GM12878 (cell line): Measurements from ENCODE around the gene GTPBP3. TPM values are rescaled to one million over a fixed set of nuclear protein-coding genes. Genes with fewer than 3 reads are reported as not detected.

Experiments
- ATF7 ChIP-seq: fragments of 450-650 bp; IDR thresholded peaks from 2 replicates; pipeline ENCODE4 v1.6.1; 2016; ENCODE audit warnings: low read depth, mild to moderate bottlenecking
- BRCA1 ChIP-seq: IDR thresholded peaks from 2 replicates; pipeline ENCODE4 v1.6.1; 2011; ENCODE audit warnings: low read depth, low read length, improper control_type of control experiment
- CBX5 ChIP-seq: sonication (generic); IDR thresholded peaks from 2 replicates; pipeline ENCODE4 v1.6.1; 2016; ENCODE audit warnings: low read depth, moderate library complexity, mild to moderate bottlenecking, inconsistent platforms
- CHD1 ChIP-seq: IDR thresholded peaks from 2 replicates; pipeline ENCODE4 v1.6.1; 2012; ENCODE audit warnings: low read depth, low read length, improper control_type of control experiment
- CHD2 ChIP-seq: IDR thresholded peaks from 2 replicates; pipeline ENCODE4 v1.6.1; 2011; ENCODE audit warnings: low read depth, low read length, improper control_type of control experiment, borderline replicate concordance
- ESRRA ChIP-seq: IDR thresholded peaks from 2 replicates; pipeline ENCODE4 v1.6.1; 2012; ENCODE audit warnings: mild to moderate bottlenecking, low read length, improper control_type of control experiment
- GABPA ChIP-seq: IDR thresholded peaks from 2 replicates; pipeline ENCODE4 v1.6.1; 2014; ENCODE audit warnings: antibody characterized with exemption, low read depth, mild to moderate bottlenecking, inconsistent platforms
- HDAC2 ChIP-seq: fragments of 200-600 bp; sonication (generic); IDR thresholded peaks from 2 replicates; pipeline ENCODE4 v1.6.1; 2017
- KDM1A ChIP-seq: fragments of 200-600 bp; sonication (generic); IDR thresholded peaks from 2 replicates; pipeline ENCODE4 v1.6.1; 2016; ENCODE audit warnings: borderline replicate concordance
- MEF2B ChIP-seq: fragments of 450-650 bp; IDR thresholded peaks from 2 replicates; pipeline ENCODE4 v1.6.1; 2018; ENCODE audit warnings: mild to moderate bottlenecking, moderate library complexity; ENCODE audit not compliant: partially characterized antibody, poor library complexity, severe bottlenecking
- MTA2 ChIP-seq: fragments of 450-650 bp; IDR thresholded peaks from 2 replicates; pipeline ENCODE4 v1.6.1; 2016; ENCODE audit warnings: low read depth, mild to moderate bottlenecking, moderate library complexity
- NRF1 ChIP-seq: conservative IDR thresholded peaks from 2 replicates; pipeline ENCODE4 v1.6.1; 2011; ENCODE audit warnings: mild to moderate bottlenecking, low read depth, low read length, improper control_type of control experiment
- SMARCA5 ChIP-seq: fragments of 450-650 bp; IDR thresholded peaks from 2 replicates; pipeline ENCODE4 v1.6.1; 2017; ENCODE audit warnings: mild to moderate bottlenecking
- STAT1 ChIP-seq: fragments of 450-650 bp; conservative IDR thresholded peaks from 2 replicates; pipeline ENCODE4 v1.6.1; 2014; ENCODE audit warnings: antibody characterized with exemption, mild to moderate bottlenecking
- TARDBP ChIP-seq: IDR thresholded peaks from 2 replicates; pipeline ENCODE4 v1.6.1; 2016; ENCODE audit warnings: borderline replicate concordance
- TCF12 ChIP-seq: IDR thresholded peaks from 2 replicates; pipeline ENCODE4 v1.6.1; 2011; ENCODE audit warnings: low read depth, mild to moderate bottlenecking, low read length
- TCF3 ChIP-seq: IDR thresholded peaks from 2 replicates; pipeline ENCODE4 v1.6.1; 2012; ENCODE audit warnings: low read depth, mild to moderate bottlenecking, low read length, borderline replicate concordance; ENCODE audit not compliant: insufficient read depth
- WRNIP1 ChIP-seq: IDR thresholded peaks from 2 replicates; pipeline ENCODE4 v1.6.1; 2011; ENCODE audit warnings: low read depth, low read length, improper control_type of control experiment, borderline replicate concordance
- YY1 ChIP-seq: IDR thresholded peaks from 2 replicates; pipeline ENCODE4 v1.6.1; 2011; ENCODE audit warnings: low read depth, mild to moderate bottlenecking, low read length
- polyA plus RNA-seq, 11 experiments: library from polyadenylated mRNA; depleted of rRNA in 4 of 11; unstranded in 6 of 11; stranded (reverse) in 5 of 11; fragments of >200 nt; fragmentation: Nextera tagmentation in 4 of 11; fragmentation: Illumina TruSeq in 1 of 11; extraction: Ambion mirVana in 4 of 11; extraction: Trizol in 1 of 11; gene quantifications; 1 replicate in 1 of 11; 2 replicates in 10 of 11; pipeline versions ENCODE4 v1.2.1 to v1.2.3, GENCODE V29; 2011 to 2016; ENCODE audit warnings: inconsistent platforms in 2 of 11, missing spikeins in 2 of 11, low read depth in 1 of 11
- total RNA-seq, 4 experiments: library from RNA; depleted of rRNA in 3 of 4; stranded (reverse); fragments of >200 nt in 3 of 4; fragmentation: Illumina TruSeq in 1 of 4; extraction: Trizol in 1 of 4; gene quantifications; 2 replicates each; pipeline versions ENCODE4 v1.2.1 to v1.2.3, GENCODE V29; 2013 to 2021
- TF ChIP-seq, protein P1 (sequence below): IDR thresholded peaks from 2 replicates; pipeline ENCODE4 v1.6.1; 2011; ENCODE audit warnings: borderline replicate concordance, low read depth, mild to moderate bottlenecking, moderate library complexity, low read length; ENCODE audit not compliant: insufficient read depth, poor library complexity, severe bottlenecking
- TF ChIP-seq, protein P2 (sequence below): fragments of 450-650 bp; IDR thresholded peaks from 2 replicates; pipeline ENCODE4 v1.6.1; 2017; ENCODE audit warnings: low read depth, mild to moderate bottlenecking, moderate library complexity
- TF ChIP-seq, protein P3 (sequence below): fragments of 450-650 bp; IDR thresholded peaks from 2 replicates; pipeline ENCODE4 v1.6.1; 2017; ENCODE audit warnings: mild to moderate bottlenecking, low read depth, inconsistent platforms; ENCODE audit not compliant: poor library complexity, severe bottlenecking
- TF ChIP-seq, protein P4 (sequence below): fragments of 450-650 bp; formaldehyde crosslinking; IDR thresholded peaks from 2 replicates; pipeline ENCODE4 v1.4.0; 2022; ENCODE audit warnings: mild to moderate bottlenecking, moderate library complexity

GTPBP3 gene
- total and polyA plus RNA-seq, 10 of the 15 experiments (the other 5 are each of a cell fraction or from before 2014, with no cell fraction given), result 2.9 to 46.8 (median 15.4) TPM

DNA sequence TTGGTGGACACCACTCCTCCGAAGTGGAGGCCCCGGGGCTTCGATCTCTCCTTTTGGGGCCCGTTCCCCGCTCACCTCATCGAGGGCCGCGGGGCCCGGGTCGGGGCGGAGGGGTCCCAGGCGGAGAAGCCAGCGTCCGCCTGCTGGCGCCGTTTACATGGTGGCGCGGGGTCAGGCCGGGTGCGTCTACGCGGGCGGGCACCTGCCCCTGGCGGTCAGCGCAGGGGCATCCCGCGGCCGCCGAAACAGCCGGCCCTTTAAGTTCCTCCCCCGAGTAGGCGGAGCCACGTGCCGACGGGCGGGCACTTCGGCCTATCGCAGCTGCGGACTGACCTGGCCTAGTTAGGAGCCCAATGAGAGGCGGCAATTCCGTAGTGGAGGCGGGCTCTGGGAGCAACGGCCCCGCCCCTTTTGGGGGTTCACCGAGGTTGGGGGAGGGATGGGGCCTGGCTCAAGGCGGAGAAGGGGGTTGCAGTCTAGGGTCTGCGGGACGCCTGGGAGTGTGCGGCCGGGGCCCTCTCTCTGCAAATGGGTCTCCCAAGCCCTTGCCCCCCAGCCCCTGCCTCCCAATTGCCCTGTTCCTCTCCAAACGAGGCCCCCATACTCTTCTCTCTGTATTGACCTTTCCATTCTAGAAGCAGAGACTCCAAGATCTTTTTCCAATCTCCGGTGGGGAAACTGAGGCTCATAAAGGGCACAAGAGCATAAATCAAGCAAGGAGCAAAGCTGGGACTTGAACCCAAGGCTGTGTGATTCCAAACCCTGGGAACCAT is 34.0 kb upstream of the GTPBP3 start, which contains the start of gene ABHD8 (continued):
- TF ChIP-seq, protein P1, sequence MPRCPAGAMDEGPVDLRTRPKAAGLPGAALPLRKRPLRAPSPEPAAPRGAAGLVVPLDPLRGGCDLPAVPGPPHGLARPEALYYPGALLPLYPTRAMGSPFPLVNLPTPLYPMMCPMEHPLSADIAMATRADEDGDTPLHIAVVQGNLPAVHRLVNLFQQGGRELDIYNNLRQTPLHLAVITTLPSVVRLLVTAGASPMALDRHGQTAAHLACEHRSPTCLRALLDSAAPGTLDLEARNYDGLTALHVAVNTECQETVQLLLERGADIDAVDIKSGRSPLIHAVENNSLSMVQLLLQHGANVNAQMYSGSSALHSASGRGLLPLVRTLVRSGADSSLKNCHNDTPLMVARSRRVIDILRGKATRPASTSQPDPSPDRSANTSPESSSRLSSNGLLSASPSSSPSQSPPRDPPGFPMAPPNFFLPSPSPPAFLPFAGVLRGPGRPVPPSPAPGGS, result no peak
- TF ChIP-seq SMARCA5 (peak; percentile 71), STAT1 (no peak), MEF2B (no peak), TCF12 (0 out of 2 replicates have a peak, but pooled peaks have one; percentile 20), BRCA1 (no peak), HDAC2 (no peak), GABPA (no peak), NRF1 (no peak), ESRRA (no peak), CHD2 (peak; percentile 93), CBX5 (no peak), YY1 (peak; percentile 32; the same call in 1 of the 2 replicates), CHD1 (no peak), ATF7 (no peak), TCF3 (no peak), MTA2 (no peak), WRNIP1 (no peak), TARDBP (no peak), KDM1A (no peak)
- TF ChIP-seq, protein P2, sequence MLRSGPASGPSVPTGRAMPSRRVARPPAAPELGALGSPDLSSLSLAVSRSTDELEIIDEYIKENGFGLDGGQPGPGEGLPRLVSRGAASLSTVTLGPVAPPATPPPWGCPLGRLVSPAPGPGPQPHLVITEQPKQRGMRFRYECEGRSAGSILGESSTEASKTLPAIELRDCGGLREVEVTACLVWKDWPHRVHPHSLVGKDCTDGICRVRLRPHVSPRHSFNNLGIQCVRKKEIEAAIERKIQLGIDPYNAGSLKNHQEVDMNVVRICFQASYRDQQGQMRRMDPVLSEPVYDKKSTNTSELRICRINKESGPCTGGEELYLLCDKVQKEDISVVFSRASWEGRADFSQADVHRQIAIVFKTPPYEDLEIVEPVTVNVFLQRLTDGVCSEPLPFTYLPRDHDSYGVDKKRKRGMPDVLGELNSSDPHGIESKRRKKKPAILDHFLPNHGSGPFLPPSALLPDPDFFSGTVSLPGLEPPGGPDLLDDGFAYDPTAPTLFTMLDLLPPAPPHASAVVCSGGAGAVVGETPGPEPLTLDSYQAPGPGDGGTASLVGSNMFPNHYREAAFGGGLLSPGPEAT, result no peak
- TF ChIP-seq, protein P3, sequence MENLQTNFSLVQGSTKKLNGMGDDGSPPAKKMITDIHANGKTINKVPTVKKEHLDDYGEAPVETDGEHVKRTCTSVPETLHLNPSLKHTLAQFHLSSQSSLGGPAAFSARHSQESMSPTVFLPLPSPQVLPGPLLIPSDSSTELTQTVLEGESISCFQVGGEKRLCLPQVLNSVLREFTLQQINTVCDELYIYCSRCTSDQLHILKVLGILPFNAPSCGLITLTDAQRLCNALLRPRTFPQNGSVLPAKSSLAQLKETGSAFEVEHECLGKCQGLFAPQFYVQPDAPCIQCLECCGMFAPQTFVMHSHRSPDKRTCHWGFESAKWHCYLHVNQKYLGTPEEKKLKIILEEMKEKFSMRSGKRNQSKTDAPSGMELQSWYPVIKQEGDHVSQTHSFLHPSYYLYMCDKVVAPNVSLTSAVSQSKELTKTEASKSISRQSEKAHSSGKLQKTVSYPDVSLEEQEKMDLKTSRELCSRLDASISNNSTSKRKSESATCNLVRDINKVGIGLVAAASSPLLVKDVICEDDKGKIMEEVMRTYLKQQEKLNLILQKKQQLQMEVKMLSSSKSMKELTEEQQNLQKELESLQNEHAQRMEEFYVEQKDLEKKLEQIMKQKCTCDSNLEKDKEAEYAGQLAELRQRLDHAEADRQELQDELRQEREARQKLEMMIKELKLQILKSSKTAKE, result no peak
- TF ChIP-seq, protein P4, sequence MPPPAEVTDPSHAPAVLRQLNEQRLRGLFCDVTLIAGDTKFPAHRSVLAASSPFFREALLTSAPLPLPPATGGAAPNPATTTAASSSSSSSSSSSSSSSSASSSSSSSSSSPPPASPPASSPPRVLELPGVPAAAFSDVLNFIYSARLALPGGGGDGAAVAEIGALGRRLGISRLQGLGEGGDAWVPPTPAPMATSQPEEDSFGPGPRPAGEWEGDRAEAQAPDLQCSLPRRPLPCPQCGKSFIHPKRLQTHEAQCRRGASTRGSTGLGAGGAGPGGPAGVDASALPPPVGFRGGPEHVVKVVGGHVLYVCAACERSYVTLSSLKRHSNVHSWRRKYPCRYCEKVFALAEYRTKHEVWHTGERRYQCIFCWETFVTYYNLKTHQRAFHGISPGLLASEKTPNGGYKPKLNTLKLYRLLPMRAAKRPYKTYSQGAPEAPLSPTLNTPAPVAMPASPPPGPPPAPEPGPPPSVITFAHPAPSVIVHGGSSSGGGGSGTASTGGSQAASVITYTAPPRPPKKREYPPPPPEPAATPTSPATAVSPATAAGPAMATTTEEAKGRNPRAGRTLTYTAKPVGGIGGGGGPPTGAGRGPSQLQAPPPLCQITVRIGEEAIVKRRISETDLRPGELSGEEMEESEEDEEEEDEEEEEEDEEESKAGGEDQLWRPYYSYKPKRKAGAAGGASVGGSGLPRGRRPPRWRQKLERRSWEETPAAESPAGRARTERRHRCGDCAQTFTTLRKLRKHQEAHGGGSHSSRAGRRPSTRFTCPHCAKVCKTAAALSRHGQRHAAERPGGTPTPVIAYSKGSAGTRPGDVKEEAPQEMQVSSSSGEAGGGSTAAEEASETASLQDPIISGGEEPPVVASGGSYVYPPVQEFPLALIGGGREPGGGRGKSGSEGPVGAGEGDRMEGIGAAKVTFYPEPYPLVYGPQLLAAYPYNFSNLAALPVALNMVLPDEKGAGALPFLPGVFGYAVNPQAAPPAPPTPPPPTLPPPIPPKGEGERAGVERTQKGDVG, result no peak
